Choroid plexus epithelial cell (primary cell): ENCODE results near the gene SNAI1.
A peak's percentile ranks its signal among the peaks of the same experiment; 100 is the strongest.
"Not testable (repeated sequence)": the region's sequence is repeated elsewhere in the genome, so short reads cannot be mapped to it uniquely, and the experiment has no call there.

Source experiments
- DNase-seq: peaks from one replicate; pipeline ENCODE4 v3.0.0-alpha.2; 2010; ENCODE audit warnings: low read depth
- H3K4me3 ChIP-seq: 2 replicates; pipeline ENCODE4 v1.5.1; 2011; ENCODE audit warnings: low read depth, mild to moderate bottlenecking, control low read depth, low read length, moderate library complexity
- TF ChIP-seq, protein P1 (sequence below): conservative IDR thresholded peaks from 2 replicates; pipeline ENCODE4 v1.5.1; 2011; ENCODE audit warnings: low read depth, mild to moderate bottlenecking, control low read depth, inconsistent platforms, low read length, moderate library complexity

SNAI1 gene

DNA sequence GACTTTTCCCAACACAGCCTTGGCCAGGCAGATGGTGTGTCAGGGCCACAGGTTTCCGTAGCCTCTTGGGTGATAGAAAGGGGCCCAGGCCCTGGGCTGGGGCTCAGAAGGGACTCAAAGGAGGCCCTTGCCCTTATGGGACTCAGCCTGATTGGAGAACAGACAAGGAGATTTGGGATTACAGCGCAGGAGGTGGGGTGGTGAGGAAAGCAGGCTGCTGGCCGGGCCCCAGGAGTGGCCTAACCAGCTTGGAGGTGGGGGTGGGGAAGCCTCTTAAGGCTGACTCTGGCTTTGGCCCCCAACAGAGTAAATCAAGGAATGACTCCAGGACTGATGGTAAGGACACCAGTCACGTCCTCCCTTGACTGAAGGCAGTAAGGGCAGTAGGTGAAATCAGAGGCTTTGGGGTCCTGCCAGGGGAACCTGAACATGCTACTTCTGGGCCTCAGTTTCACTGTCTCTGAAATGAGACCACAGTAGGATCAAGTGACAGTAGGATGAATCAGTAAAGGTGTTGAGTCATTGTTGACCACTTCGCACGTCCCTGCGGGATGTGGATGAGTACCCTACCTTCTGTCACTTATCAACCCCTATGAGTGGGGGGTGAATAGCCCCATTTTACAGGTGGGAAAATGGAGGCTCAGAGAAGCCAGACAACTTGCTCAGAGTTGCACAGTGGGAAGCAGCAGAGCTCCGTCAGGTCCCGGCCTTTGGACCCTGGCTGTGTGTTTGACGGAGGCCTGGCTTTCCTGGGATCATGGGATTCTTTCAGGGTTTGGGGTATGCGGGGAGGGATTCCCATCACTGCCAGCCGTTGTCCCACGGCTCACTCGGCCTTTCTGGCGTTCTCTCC, 4.5 kb downstream of the SNAI1 start:
- H3K4me3 ChIP-seq = peak overlapping the region; percentile 74
- peak; percentile 34 for DNase-seq
- TF ChIP-seq, protein P1, sequence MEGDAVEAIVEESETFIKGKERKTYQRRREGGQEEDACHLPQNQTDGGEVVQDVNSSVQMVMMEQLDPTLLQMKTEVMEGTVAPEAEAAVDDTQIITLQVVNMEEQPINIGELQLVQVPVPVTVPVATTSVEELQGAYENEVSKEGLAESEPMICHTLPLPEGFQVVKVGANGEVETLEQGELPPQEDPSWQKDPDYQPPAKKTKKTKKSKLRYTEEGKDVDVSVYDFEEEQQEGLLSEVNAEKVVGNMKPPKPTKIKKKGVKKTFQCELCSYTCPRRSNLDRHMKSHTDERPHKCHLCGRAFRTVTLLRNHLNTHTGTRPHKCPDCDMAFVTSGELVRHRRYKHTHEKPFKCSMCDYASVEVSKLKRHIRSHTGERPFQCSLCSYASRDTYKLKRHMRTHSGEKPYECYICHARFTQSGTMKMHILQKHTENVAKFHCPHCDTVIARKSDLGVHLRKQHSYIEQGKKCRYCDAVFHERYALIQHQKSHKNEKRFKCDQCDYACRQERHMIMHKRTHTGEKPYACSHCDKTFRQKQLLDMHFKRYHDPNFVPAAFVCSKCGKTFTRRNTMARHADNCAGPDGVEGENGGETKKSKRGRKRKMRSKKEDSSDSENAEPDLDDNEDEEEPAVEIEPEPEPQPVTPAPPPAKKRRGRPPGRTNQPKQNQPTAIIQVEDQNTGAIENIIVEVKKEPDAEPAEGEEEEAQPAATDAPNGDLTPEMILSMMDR = no peak

DNA sequence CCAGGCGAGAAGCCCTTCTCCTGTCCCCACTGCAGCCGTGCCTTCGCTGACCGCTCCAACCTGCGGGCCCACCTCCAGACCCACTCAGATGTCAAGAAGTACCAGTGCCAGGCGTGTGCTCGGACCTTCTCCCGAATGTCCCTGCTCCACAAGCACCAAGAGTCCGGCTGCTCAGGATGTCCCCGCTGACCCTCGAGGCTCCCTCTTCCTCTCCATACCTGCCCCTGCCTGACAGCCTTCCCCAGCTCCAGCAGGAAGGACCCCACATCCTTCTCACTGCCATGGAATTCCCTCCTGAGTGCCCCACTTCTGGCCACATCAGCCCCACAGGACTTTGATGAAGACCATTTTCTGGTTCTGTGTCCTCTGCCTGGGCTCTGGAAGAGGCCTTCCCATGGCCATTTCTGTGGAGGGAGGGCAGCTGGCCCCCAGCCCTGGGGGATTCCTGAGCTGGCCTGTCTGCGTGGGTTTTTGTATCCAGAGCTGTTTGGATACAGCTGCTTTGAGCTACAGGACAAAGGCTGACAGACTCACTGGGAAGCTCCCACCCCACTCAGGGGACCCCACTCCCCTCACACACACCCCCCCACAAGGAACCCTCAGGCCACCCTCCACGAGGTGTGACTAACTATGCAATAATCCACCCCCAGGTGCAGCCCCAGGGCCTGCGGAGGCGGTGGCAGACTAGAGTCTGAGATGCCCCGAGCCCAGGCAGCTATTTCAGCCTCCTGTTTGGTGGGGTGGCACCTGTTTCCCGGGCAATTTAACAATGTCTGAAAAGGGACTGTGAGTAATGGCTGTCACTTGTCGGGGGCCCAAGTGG, 5.3 kb downstream of the SNAI1 start:
- DNase-seq = no peak
- H3K4me3 ChIP-seq = no peak overlapping the region
- TF ChIP-seq, protein P1 = no peak

DNA sequence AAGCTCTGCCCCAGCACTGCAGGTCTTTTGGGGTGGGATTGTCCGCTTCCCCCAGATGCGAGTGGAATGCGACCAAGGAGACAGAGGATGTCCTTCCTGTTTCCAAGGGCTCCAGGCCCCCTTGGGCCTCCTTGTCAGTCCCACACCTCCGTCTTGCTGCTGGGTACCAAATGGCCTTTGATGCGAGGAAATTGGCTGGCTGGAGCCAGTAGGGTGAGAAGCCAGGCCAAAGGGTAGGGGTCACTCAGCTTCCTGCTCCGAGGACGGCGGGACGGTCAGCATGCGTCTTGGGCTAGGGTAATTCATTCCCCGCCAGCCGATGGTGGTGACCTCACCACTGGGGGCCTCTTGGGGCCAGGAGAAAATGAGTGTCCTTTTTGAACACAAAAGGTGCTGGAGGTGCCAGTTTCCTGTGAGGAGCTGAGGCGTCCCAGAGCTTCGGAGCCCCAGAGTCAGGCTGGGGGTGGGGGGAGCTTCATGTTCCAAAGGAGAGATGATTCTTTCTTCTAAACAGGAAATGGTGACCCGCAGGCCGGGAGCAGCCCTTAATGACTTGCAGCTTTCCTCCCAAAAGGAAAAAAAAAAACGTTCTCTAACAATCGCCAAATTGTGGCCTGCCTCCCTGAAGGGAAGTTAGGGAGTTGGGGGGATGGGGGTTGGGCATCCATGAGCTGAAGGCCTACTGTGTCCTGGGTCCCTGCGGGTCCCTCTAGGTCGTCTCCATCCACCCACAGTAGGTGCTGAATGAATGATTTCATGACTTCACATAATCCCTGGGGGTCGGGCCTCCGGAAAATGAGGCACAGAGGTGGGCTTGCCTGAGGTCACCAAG, 6.7 kb downstream of the SNAI1 start:
- DNase-seq = peak; percentile 78
- TF ChIP-seq, protein P1 = no peak
- H3K4me3 ChIP-seq = no peak overlapping the region

DNA sequence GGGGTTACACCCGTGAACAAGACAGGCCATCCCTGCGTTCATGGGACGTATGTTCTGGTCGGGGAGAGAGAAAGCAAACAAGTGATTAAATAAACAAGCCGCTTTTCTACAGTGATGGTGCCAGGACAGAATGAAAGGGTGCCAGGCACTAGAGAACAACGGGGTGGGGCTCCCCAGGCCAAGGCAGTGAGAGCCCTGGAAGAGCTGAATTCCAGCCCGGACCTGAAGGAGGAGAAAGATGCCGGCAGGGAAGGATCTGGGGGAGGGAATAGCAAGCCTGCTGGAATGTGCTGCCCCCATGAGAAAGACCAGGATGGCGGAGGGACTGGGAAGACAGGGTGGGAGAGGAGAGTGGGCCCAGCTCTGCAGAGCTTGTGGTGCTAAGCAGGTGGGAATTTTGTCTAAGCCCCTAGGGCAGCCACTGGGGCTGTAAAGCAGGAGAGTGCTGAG, 7.5 kb downstream of the SNAI1 start:
- no peak for DNase-seq
- no peak overlapping the region for H3K4me3 ChIP-seq
- TF ChIP-seq, protein P1 = no peak

DNA sequence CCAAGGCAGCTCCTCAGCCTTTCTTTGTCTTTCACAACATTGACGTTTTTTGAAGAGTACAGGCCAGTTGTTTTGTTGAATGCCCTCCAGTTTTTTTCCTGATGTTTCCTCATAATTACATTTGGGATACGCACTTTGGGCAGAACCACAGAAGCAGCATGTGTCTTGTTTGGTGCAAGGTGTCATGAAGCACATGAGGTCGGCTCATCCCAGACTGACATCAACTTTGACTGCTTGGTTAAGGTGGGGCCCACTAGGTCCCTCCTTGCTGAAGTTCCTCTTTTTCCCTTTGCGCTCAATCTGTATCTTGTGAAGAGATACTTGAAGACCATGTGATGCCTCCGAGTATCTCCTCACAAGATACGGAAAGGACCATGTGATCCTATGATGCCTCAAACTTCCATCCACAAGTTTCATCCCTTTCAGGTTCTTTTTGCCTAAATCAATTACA, 10.5 kb downstream of the SNAI1 start:
- no peak overlapping the region for H3K4me3 ChIP-seq
- DNase-seq = no peak
- TF ChIP-seq, protein P1 = no peak

DNA sequence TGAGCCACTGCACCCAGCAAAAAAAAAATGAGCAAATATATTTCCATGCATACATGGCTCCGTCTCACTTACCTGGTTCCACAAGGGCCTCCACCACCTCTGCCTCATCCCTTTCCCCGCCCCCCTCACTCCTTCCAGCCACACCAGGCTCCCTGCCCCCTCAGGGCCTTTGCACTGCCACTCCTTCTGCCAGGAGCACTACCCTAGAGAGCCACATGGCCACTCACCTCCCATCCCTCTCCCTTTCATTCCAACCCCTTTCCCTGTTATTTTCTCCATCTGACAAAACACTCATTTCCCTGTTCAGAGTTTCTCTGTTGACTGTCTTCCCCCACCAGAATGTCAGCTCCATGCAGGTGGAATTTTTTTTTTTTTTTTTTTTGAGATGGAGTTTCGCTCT, 12.8 kb downstream of the SNAI1 start:
- no peak overlapping the region for H3K4me3 ChIP-seq
- no peak for DNase-seq
- TF ChIP-seq, protein P1 = no peak

DNA sequence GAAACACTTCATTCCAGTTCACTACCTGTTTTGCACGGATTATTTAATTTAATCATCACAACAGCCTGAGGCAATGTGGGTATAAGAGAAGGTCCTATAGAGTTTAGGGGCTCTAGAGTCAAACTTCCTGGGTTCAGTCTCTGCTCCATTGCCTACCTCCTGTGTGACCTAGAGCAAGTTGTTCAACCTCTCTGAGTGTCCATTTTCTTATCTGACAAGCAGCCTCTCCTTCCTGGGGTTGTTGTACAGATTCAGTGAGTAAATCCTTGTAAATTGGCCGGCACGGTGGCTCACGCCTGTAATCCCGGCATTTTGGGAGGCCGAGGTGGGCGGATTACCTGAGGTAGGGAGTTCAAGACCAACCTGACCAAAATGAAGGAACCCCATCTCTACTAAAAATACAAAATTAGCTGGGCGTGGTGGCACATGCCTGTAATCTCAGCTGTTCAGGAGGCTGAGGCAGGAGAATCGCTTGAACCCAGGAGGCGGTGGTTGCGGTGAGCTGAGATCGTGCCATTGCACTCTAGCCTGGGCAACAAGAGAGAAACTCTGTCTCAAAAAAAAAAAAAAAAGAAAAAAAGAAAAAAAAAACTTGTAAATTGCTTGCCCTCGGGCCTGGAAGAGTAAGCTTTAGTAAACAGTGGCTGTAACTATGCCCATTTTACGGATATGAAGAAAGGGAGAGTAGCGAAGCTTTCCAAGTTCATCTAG, 15.9 kb downstream of the SNAI1 start:
- not testable (repeated sequence) for H3K4me3 ChIP-seq, DNase-seq
